Measurements from ENCODE around the gene LDAH. TPM values are rescaled to one million over a fixed set of nuclear protein-coding genes. Genes with fewer than 3 reads are reported as not detected.

Gene LDAH
- total RNA-seq, 1 experiment from 2014 or later, result 15.2 TPM

DNA sequence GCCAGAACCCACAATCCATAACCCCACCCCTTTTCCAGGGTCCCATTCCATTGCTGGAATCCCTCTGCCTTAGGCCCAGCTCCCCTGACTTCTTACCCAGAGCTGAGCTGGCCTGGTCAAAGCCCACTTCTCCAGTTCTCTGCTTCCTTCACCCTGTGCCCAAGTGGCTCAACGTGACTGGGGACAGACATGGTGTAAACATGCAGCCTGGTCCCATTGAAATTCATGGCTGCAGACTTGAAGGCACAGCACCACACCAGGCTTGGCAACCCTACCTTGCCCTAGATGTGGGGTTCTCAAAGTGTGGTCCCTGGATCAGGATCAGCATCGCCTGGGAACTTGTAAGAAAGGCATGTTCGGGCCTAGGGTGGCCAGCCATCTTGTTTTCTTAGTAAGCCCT is 175.7 kb downstream of the LDAH start:
- Histone ChIP-seq H3K9me3 (ENCODE audit: control insufficient read depth, low read depth, low read length) (no peaks in the 10 kb centered on the region), H3K4ac (ENCODE audit: low read depth, low read length) (no peak overlapping the region), H3K23ac (ENCODE audit: insufficient read length, low read depth, low read length) (no peak overlapping the region), H3K9ac (ENCODE audit: extremely low read depth, insufficient read length, low read length) (no peak overlapping the region), H3K79me2 (ENCODE audit: insufficient read depth, low read length) (no peaks in the 10 kb centered on the region), H3K4me1 (ENCODE audit: insufficient read depth, low read length) (no peaks in the 10 kb centered on the region; the same call in 1 of the 2 replicates), H4K91ac (ENCODE audit: insufficient read length, low read depth, low read length) (no peak overlapping the region), H3K14ac (ENCODE audit: insufficient read depth, low read length) (no peak overlapping the region), H3K79me1 (ENCODE audit: insufficient read depth, low read depth, low read length, poor library complexity, severe bottlenecking) (no peaks in the 10 kb centered on the region), H2BK20ac (ENCODE audit: low read depth, low read length, poor library complexity, severe bottlenecking) (no peak overlapping the region), H3K18ac (ENCODE audit: insufficient read length, low read depth, low read length) (no peak overlapping the region), H3T11ph (ENCODE audit: low read length) (no peak overlapping the region), H4K8ac (replicated peaks; ENCODE audit: insufficient read length, low read depth, low read length) (no peak overlapping the region), H2AK5ac (ENCODE audit: insufficient read length, low read length) (no peak overlapping the region), H2BK5ac (ENCODE audit: insufficient read length, low read length) (no peak overlapping the region), H2BK12ac (ENCODE audit: insufficient read length, low read depth, low read length) (no peak overlapping the region), H4K5ac (ENCODE audit: insufficient read length, low read depth, low read length) (no peak overlapping the region), H3K27me3 (ENCODE audit: insufficient read depth, low read length) (no peaks in the 10 kb centered on the region), H2BK15ac (ENCODE audit: low read depth, low read length) (no peak overlapping the region), H2AFZ (ENCODE audit: low read length) (no peak overlapping the region), H3K56ac (ENCODE audit: insufficient read length, low read depth, low read length) (no peak overlapping the region), H3K27ac (ENCODE audit: insufficient read length, low read depth, low read length) (no peak overlapping the region), H3K23me2 (ENCODE audit: insufficient read length, low read depth, low read length, poor library complexity, severe bottlenecking) (peaks cover 5% of the 10 kb centered on the region), H2BK120ac (ENCODE audit: low read depth, low read length, poor library complexity, severe bottlenecking) (no peak overlapping the region), H3K4me2 (ENCODE audit: insufficient read depth, insufficient read length, low read length) (no peak overlapping the region), H4K20me1 (ENCODE audit: control insufficient read depth, insufficient read depth, insufficient read length) (no peaks in the 10 kb centered on the region)
- peaks cover 20% of the 10 kb centered on the region for H3K27me3 Mint-ChIP-seq (ENCODE audit: low read depth)
- H3K36me3 Mint-ChIP-seq (ENCODE audit: insufficient read depth in 1 of 3, low read depth in 3 of 3), result peaks cover 0 to 2% (median 0%) of the 10 kb centered on the region in 3 experiments; a peak in 2 of 7 replicates
- DNase-seq, result no peak
- no peak overlapping the region; a peak in 2 of 7 replicates for H3K27ac Mint-ChIP-seq
- H3K4me1 Mint-ChIP-seq, result peaks cover 25 to 28% of the 10 kb centered on the region in 2 experiments
- TF ChIP-seq, protein P1, sequence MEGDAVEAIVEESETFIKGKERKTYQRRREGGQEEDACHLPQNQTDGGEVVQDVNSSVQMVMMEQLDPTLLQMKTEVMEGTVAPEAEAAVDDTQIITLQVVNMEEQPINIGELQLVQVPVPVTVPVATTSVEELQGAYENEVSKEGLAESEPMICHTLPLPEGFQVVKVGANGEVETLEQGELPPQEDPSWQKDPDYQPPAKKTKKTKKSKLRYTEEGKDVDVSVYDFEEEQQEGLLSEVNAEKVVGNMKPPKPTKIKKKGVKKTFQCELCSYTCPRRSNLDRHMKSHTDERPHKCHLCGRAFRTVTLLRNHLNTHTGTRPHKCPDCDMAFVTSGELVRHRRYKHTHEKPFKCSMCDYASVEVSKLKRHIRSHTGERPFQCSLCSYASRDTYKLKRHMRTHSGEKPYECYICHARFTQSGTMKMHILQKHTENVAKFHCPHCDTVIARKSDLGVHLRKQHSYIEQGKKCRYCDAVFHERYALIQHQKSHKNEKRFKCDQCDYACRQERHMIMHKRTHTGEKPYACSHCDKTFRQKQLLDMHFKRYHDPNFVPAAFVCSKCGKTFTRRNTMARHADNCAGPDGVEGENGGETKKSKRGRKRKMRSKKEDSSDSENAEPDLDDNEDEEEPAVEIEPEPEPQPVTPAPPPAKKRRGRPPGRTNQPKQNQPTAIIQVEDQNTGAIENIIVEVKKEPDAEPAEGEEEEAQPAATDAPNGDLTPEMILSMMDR (conservative IDR thresholded peaks at IDR 0.05), result no peak
- no peak overlapping the region; a peak in 1 of 5 replicates for H3K4me3 Mint-ChIP-seq
- no peaks in the 10 kb centered on the region; a peak in 1 of 5 replicates for H3K9me3 Mint-ChIP-seq
- WGBS (ENCODE audit: extremely low coverage, insufficient read length, low lambda C conversion rate), result no CpG with 5 or more reads among the region's 3 CpGs
